GM12878 (cell line): Measurements from ENCODE around the gene OPRL1. TPM values are rescaled to one million over a fixed set of nuclear protein-coding genes. Genes with fewer than 3 reads are reported as not detected.

Experiments used
- ATAC-seq: fragments of 200-7000 bp; cut with Tn5 transposase; 3 replicates; pipeline ENCODE4 v1.9.1; 2020; ENCODE audit warnings: mild to moderate bottlenecking, moderate library complexity
- BruUV-seq: library from RNA; stranded (reverse); fragments of 400-500 nt; replicated peaks from 2 replicates; lab custom pipeline; 2021; lab: Mats Ljungman, UMichigan
- CTCF ChIA-PET: fragments of 300-600 bp; sonication (Branson Sonifier 250); formaldehyde crosslinking; extraction: SDS; loops from one replicate; lab custom pipeline; 2021; ENCODE audit warnings: inconsistent platforms; lab: Yijun Ruan, JAX
- POLR2A ChIA-PET: fragments of 350-600 bp; formaldehyde crosslinking; extraction: SDS; loops from one replicate; lab custom pipeline; 2021; ENCODE audit warnings: inconsistent platforms; lab: Charles Lee
- RAD21 ChIA-PET: fragments of 300-600 bp; sonication (Branson Sonifier 250); formaldehyde crosslinking; loops from one replicate; lab custom pipeline; 2023; ENCODE audit warnings: antibody characterized with exemption; ENCODE audit not compliant: unreplicated experiment; lab: Charles Lee
- SMC1A ChIA-PET: fragments of 300-600 bp; sonication (Branson Sonifier 250); formaldehyde crosslinking; loops from one replicate; lab custom pipeline; 2023; ENCODE audit not compliant: unreplicated experiment, uncharacterized antibody; lab: Charles Lee
- DNase-seq: peaks from one replicate; pipeline ENCODE4 v3.0.0-alpha.2; 2011; ENCODE audit warnings: low read depth, low spot score
- FAIRE-seq: peaks from 3 replicates; lab custom pipeline; 2011; peaks lifted over from hg19 to GRCh38; lab: Jason Lieb, UNC
- H2AFZ ChIP-seq: 2 replicates; pipeline ENCODE4 v1.6.0; 2011; ENCODE audit warnings: low read depth, low read length, control low read depth; ENCODE audit not compliant: control insufficient read depth
- H3K27ac ChIP-seq: 2 replicates; pipeline ENCODE4 v1.5.1; 2011; ENCODE audit warnings: control low read depth; ENCODE audit not compliant: control insufficient read depth, insufficient read depth
- H3K27me3 ChIP-seq, 2 experiments: replicated peaks in 1 of 2; 2 replicates each; pipeline versions ENCODE4 v1.6.0 to v1.6.1; 2011; ENCODE audit warnings: low read length in 1 of 2; ENCODE audit not compliant: control insufficient read depth in 2 of 2, insufficient read depth in 2 of 2
- H3K36me3 ChIP-seq, 2 experiments: 2 replicates each; pipeline ENCODE4 v1.5.1; 2011; ENCODE audit warnings: low read length in 1 of 2; ENCODE audit not compliant: control insufficient read depth in 2 of 2, insufficient read depth in 2 of 2
- H3K4me1 ChIP-seq: 2 replicates; pipeline ENCODE4 v1.6.1; 2011; ENCODE audit warnings: mild to moderate bottlenecking, low read length, moderate library complexity, mixed read lengths; ENCODE audit not compliant: control insufficient read depth, insufficient read depth
- H3K4me2 ChIP-seq: 2 replicates; pipeline ENCODE4 v1.6.0; 2011; ENCODE audit warnings: control low read depth; ENCODE audit not compliant: control insufficient read depth, insufficient read depth
- H3K4me3 ChIP-seq: fragments of 200-600 bp; sonication (generic); 2 replicates; pipeline ENCODE4 v1.5.1; 2016
- H3K79me2 ChIP-seq: 2 replicates; pipeline ENCODE4 v1.6.0; 2011; ENCODE audit warnings: low read length; ENCODE audit not compliant: control insufficient read depth, insufficient read depth
- H3K9ac ChIP-seq: 2 replicates; pipeline ENCODE4 v1.8.0; 2011; ENCODE audit warnings: low read length, control low read depth, mixed read lengths; ENCODE audit not compliant: control insufficient read depth, insufficient read depth
- H3K9me3 ChIP-seq: replicated peaks from 3 replicates; pipeline ENCODE4 v1.5.1; 2011; ENCODE audit warnings: mild to moderate bottlenecking, low read length; ENCODE audit not compliant: control insufficient read depth, insufficient read depth
- H4K20me1 ChIP-seq: 2 replicates; pipeline ENCODE4 v1.6.0; 2011; ENCODE audit not compliant: control insufficient read depth, insufficient read depth
- BMI1 ChIP-seq: fragments of 450-650 bp; IDR thresholded peaks from 2 replicates; pipeline ENCODE4 v1.6.1; 2016; ENCODE audit warnings: mild to moderate bottlenecking, moderate library complexity, borderline replicate concordance
- CHD1 ChIP-seq: IDR thresholded peaks from 2 replicates; pipeline ENCODE4 v1.6.1; 2012; ENCODE audit warnings: low read depth, low read length, improper control_type of control experiment
- CREB1 ChIP-seq: IDR thresholded peaks from 2 replicates; pipeline ENCODE4 v1.6.1; 2012; ENCODE audit warnings: low read depth, mild to moderate bottlenecking, inconsistent platforms
- ESRRA ChIP-seq: IDR thresholded peaks from 2 replicates; pipeline ENCODE4 v1.6.1; 2012; ENCODE audit warnings: mild to moderate bottlenecking, low read length, improper control_type of control experiment
- IRF4 ChIP-seq: IDR thresholded peaks from 2 replicates; pipeline ENCODE4 v1.6.1; 2011; ENCODE audit warnings: low read depth, low read length
- JUND ChIP-seq: IDR thresholded peaks from 2 replicates; pipeline ENCODE4 v1.6.1; 2012; ENCODE audit warnings: low read depth, mild to moderate bottlenecking, low read length, improper control_type of control experiment, moderate library complexity
- KDM1A ChIP-seq: fragments of 200-600 bp; sonication (generic); IDR thresholded peaks from 2 replicates; pipeline ENCODE4 v1.6.1; 2016; ENCODE audit warnings: borderline replicate concordance
- MEF2A ChIP-seq: IDR thresholded peaks from 2 replicates; pipeline ENCODE4 v1.6.1; 2011; ENCODE audit warnings: low read depth, mild to moderate bottlenecking, low read length, moderate library complexity; ENCODE audit not compliant: insufficient read depth
- NR2C2 ChIP-seq: IDR thresholded peaks from 2 replicates; pipeline ENCODE4 v1.6.1; 2011; ENCODE audit warnings: borderline replicate concordance, low read depth; ENCODE audit not compliant: control insufficient read depth, insufficient read length
- SMAD1 ChIP-seq: fragments of 450-650 bp; IDR thresholded peaks from 2 replicates; pipeline ENCODE4 v1.6.1; 2018; ENCODE audit warnings: mild to moderate bottlenecking, low read depth; ENCODE audit not compliant: partially characterized antibody
- TAF1 ChIP-seq: IDR thresholded peaks from 2 replicates; pipeline ENCODE4 v1.6.1; 2011; ENCODE audit warnings: mild to moderate bottlenecking, low read depth, low read length, borderline replicate concordance
- TCF12 ChIP-seq: IDR thresholded peaks from 2 replicates; pipeline ENCODE4 v1.6.1; 2011; ENCODE audit warnings: low read depth, mild to moderate bottlenecking, low read length
- ZBED1 ChIP-seq: IDR thresholded peaks from 2 replicates; pipeline ENCODE4 v1.6.1; 2016; ENCODE audit warnings: borderline replicate concordance
- WGBS: methylation state at CpG from one replicate; pipeline ENCODE4 v1.1.6; 2016; ENCODE audit warnings: low lambda C conversion rate; ENCODE audit not compliant: insufficient replicate concordance, insufficient coverage; ENCODE audit errors: missing lambda C conversion rate; 5-methylcytosine and 5-hydroxymethylcytosine counted together
- in situ Hi-C: fragments of 300-500 bp; cut with MboI; formaldehyde crosslinking; loops from 9 replicates; pipeline ENCODE4 v1.14.3; 2018; ENCODE audit warnings: mixed read lengths
- intact Hi-C: fragments of 100-400 bp; cut with micrococcal nuclease; formaldehyde crosslinking; loops from one replicate; pipeline ENCODE4 v1.14.2; 2022; ENCODE audit not compliant: unreplicated experiment
- polyA plus RNA-seq, 11 experiments: library from polyadenylated mRNA; depleted of rRNA in 4 of 11; unstranded in 6 of 11; stranded (reverse) in 5 of 11; fragments of >200 nt; fragmentation: Nextera tagmentation in 4 of 11; fragmentation: Illumina TruSeq in 1 of 11; extraction: Ambion mirVana in 4 of 11; extraction: Trizol in 1 of 11; gene quantifications; 1 replicate in 1 of 11; 2 replicates in 10 of 11; pipeline versions ENCODE4 v1.2.1 to v1.2.3, GENCODE V29; 2011 to 2016; ENCODE audit warnings: inconsistent platforms in 2 of 11, missing spikeins in 2 of 11, low read depth in 1 of 11
- total RNA-seq, 4 experiments: library from RNA; depleted of rRNA in 3 of 4; stranded (reverse); fragments of >200 nt in 3 of 4; fragmentation: Illumina TruSeq in 1 of 4; extraction: Trizol in 1 of 4; gene quantifications; 2 replicates each; pipeline versions ENCODE4 v1.2.1 to v1.2.3, GENCODE V29; 2013 to 2021
- TF ChIP-seq, protein P1 (sequence below): fragments of 450-650 bp; IDR thresholded peaks from 2 replicates; pipeline ENCODE4 v1.6.1; 2017; ENCODE audit warnings: borderline replicate concordance
- TF ChIP-seq, protein P2 (sequence below): fragments of 450-650 bp; conservative IDR thresholded peaks from 2 replicates; pipeline ENCODE4 v1.6.1; 2017; ENCODE audit warnings: mild to moderate bottlenecking, moderate library complexity
- TF ChIP-seq, protein P3 (sequence below): fragments of 450-650 bp; IDR thresholded peaks from 2 replicates; pipeline ENCODE4 v1.6.1; 2018; ENCODE audit warnings: borderline replicate concordance, mild to moderate bottlenecking; ENCODE audit not compliant: partially characterized antibody
- TF ChIP-seq, protein P4 (sequence below): IDR thresholded peaks from 2 replicates; pipeline ENCODE4 v1.6.1; 2012; ENCODE audit warnings: low read length, inconsistent platforms

The OPRL1 gene
- total and polyA plus RNA-seq, 10 of the 15 experiments (the other 5 are each of a cell fraction or from before 2014, with no cell fraction given): 0.04 to 0.41 (median 0.24) TPM; not detected in 1

DNA sequence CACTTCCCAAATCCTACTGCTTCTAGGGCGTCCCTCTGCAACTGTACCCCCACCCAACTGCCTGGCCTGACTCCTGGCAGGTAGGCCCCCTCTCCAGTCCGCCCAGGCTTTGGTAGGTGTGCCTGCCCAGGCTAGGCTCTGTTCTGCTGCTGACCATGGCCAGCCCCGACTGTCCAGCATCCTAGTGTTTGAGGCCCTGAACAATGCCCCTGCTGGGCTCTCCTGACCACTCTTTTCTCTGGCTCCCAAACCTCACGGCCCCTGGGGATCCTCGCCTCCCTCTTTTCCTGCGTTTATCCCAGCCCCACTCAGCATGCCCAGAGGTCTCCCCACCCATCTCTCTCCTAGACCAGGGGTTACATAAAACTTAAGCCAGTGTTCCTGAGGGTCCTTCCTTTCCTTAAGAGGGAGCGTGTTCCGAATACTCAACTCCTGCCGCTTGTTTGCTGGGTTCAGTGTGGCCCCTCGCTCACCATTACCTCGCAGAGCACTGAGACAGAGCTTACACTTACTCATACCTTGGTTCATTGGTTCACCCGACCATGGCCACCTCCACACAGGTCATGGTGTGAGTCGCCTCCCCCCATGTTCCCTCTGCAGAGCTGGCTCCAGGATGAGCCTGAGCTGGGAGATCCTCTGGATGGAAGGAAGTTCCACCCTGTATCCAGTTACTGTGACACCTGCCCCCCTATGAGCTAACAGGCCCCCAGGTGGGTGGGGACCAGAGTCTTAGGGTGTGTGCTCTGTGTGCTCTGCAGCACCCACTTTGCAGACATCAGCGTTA, 63.3 kb downstream of the OPRL1 start:
- no peaks in the 10 kb centered on the region for H3K79me2 ChIP-seq
- no peaks in the 10 kb centered on the region for H3K4me1 ChIP-seq
- H3K9ac ChIP-seq: no peak overlapping the region
- in situ Hi-C loops (no loop called here), intact Hi-C loops (no loop called here)
- H3K4me2 ChIP-seq: no peak overlapping the region
- BruUV-seq: no TSS peak
- WGBS: 46% methylated on average over 13 of the region's 14 CpGs
- RAD21 ChIA-PET: no interaction called here
- POLR2A ChIA-PET: no interaction called here
- H3K9me3 ChIP-seq: peaks cover 5% of the 10 kb centered on the region; the same call in 2 of the 3 replicates
- ATAC-seq: no peak
- SMC1A ChIA-PET: interaction anchor here (0.5 kb wide), 1 partner anchor 852 kb away, joined by 3 read pairs; no protein-coding TSS in a partner anchor
- FAIRE-seq: no peak
- no peaks in the 10 kb centered on the region for H3K36me3 ChIP-seq
- CTCF ChIA-PET: no interaction called here
- H3K4me3 ChIP-seq: no peak overlapping the region
- H4K20me1 ChIP-seq: no peaks in the 10 kb centered on the region
- DNase-seq: no peak
- H3K27me3 ChIP-seq: peaks cover 1 to 4% of the 10 kb centered on the region in 2 experiments
- H3K27ac ChIP-seq: no peak overlapping the region
- no peak overlapping the region for H2AFZ ChIP-seq
- TF ChIP-seq MEF2A: no peak
- no peak for TF ChIP-seq CREB1
- TF ChIP-seq ZBED1: no peak
- TF ChIP-seq SMAD1: no peak
- no peak for TF ChIP-seq IRF4
- TF ChIP-seq CHD1: no peak
- TF ChIP-seq, protein P1, sequence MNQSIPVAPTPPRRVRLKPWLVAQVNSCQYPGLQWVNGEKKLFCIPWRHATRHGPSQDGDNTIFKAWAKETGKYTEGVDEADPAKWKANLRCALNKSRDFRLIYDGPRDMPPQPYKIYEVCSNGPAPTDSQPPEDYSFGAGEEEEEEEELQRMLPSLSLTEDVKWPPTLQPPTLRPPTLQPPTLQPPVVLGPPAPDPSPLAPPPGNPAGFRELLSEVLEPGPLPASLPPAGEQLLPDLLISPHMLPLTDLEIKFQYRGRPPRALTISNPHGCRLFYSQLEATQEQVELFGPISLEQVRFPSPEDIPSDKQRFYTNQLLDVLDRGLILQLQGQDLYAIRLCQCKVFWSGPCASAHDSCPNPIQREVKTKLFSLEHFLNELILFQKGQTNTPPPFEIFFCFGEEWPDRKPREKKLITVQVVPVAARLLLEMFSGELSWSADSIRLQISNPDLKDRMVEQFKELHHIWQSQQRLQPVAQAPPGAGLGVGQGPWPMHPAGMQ: no peak
- no peak for TF ChIP-seq TAF1
- TF ChIP-seq, protein P2, sequence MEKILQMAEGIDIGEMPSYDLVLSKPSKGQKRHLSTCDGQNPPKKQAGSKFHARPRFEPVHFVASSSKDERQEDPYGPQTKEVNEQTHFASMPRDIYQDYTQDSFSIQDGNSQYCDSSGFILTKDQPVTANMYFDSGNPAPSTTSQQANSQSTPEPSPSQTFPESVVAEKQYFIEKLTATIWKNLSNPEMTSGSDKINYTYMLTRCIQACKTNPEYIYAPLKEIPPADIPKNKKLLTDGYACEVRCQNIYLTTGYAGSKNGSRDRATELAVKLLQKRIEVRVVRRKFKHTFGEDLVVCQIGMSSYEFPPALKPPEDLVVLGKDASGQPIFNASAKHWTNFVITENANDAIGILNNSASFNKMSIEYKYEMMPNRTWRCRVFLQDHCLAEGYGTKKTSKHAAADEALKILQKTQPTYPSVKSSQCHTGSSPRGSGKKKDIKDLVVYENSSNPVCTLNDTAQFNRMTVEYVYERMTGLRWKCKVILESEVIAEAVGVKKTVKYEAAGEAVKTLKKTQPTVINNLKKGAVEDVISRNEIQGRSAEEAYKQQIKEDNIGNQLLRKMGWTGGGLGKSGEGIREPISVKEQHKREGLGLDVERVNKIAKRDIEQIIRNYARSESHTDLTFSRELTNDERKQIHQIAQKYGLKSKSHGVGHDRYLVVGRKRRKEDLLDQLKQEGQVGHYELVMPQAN: no peak
- no peak for TF ChIP-seq KDM1A
- TF ChIP-seq, protein P3, sequence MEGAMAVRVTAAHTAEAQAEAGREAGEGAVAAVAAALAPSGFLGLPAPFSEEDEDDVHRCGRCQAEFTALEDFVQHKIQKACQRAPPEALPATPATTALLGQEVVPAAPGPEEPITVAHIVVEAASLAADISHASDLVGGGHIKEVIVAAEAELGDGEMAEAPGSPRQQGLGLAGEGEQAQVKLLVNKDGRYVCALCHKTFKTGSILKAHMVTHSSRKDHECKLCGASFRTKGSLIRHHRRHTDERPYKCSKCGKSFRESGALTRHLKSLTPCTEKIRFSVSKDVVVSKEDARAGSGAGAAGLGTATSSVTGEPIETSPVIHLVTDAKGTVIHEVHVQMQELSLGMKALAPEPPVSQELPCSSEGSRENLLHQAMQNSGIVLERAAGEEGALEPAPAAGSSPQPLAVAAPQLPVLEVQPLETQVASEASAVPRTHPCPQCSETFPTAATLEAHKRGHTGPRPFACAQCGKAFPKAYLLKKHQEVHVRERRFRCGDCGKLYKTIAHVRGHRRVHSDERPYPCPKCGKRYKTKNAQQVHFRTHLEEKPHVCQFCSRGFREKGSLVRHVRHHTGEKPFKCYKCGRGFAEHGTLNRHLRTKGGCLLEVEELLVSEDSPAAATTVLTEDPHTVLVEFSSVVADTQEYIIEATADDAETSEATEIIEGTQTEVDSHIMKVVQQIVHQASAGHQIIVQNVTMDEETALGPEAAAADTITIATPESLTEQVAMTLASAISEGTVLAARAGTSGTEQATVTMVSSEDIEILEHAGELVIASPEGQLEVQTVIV: no peak
- no peak for TF ChIP-seq NR2C2
- no peak for TF ChIP-seq BMI1
- no peak for TF ChIP-seq TCF12
- no peak for TF ChIP-seq JUND
- TF ChIP-seq, protein P4, sequence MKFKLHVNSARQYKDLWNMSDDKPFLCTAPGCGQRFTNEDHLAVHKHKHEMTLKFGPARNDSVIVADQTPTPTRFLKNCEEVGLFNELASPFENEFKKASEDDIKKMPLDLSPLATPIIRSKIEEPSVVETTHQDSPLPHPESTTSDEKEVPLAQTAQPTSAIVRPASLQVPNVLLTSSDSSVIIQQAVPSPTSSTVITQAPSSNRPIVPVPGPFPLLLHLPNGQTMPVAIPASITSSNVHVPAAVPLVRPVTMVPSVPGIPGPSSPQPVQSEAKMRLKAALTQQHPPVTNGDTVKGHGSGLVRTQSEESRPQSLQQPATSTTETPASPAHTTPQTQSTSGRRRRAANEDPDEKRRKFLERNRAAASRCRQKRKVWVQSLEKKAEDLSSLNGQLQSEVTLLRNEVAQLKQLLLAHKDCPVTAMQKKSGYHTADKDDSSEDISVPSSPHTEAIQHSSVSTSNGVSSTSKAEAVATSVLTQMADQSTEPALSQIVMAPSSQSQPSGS: no peak
- no peak for TF ChIP-seq ESRRA
